ENCODE results near the gene MAP2K3. TPM values are rescaled to one million over a fixed set of nuclear protein-coding genes. Genes with fewer than 3 reads are reported as not detected.

Gene MAP2K3
- total and polyA plus RNA-seq, 2 of the 8 experiments (the other 6 are each of a cell fraction or from before 2014, with no cell fraction given), result 16.9 to 33.5 TPM

DNA sequence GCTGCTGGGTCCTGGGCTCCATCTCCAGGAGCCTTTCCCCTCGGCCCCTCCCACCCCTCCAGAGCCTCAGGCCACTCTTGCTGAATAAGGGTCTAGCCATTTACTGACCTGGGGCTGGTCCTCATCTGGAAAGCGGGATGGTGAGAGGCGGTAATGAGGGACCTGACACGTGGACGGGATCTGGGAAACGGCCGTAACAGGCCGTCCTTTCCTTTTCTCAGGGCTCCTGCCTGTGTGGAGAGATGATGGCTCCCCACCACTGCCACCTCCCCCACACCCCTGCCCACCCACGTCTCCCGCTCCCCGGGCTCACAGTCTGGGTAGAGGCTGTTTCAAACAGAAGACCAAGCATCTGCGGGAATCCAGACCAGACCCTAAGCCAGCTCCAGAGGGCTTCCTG, 71.1 kb downstream of the MAP2K3 start:
- no peak overlapping the region for H2BK12ac ChIP-seq (ENCODE audit: low read depth, low read length)
- no peak overlapping the region for H2AK5ac ChIP-seq (ENCODE audit: low read depth, low read length)
- no peaks in the 10 kb centered on the region; the same call in 1 of the 2 replicates for H3K79me1 ChIP-seq (ENCODE audit: low read depth, low read length)
- 82% methylated on average over 7 of the region's 12 CpGs; no CpG with 5 or more reads in 1 of the 2 experiments for WGBS, 2 experiments (ENCODE audit: extremely low coverage in 1 of 2, insufficient coverage in 1 of 2, insufficient read length in 1 of 2, insufficient replicate concordance in 2 of 2, low coverage in 1 of 2, low lambda C conversion rate in 2 of 2, missing lambda C conversion rate in 1 of 2)
- no peak overlapping the region for H4K5ac ChIP-seq (ENCODE audit: insufficient read length, low read depth, low read length)
- H3K36me3 ChIP-seq (ENCODE audit: control insufficient read depth in 2 of 4, insufficient read depth in 4 of 4, low read length in 3 of 4), result no peaks in the 10 kb centered on the region
- no peak overlapping the region for H2BK120ac ChIP-seq (replicated peaks; ENCODE audit: low read depth, low read length)
- ChIA-PET POLR2A (ENCODE audit: partially characterized antibody) (no interaction called here), CTCF (ENCODE audit: partially characterized antibody) (no interaction called here)
- H3K9me3 ChIP-seq (ENCODE audit: insufficient read depth in 2 of 2, low read depth in 1 of 2, low read length in 1 of 2), result no peaks in the 10 kb centered on the region
- no peak overlapping the region for H2BK5ac ChIP-seq (ENCODE audit: low read depth, low read length)
- H3K4me3 ChIP-seq (ENCODE audit: extremely low read depth in 1 of 4, insufficient read depth in 2 of 4, low read depth in 3 of 4, low read length in 4 of 4), result no peak overlapping the region
- H3K27me3 ChIP-seq (replicated peaks in 1 of 4; ENCODE audit: control insufficient read depth in 3 of 4, extremely low read depth in 1 of 4, insufficient read depth in 3 of 4, low read length in 3 of 4), result no peaks in the 10 kb centered on the region; a peak in 3 of 7 replicates
- H3K4ac ChIP-seq (replicated peaks; ENCODE audit: insufficient read length, low read depth, low read length), result no peak overlapping the region
- H3K9ac ChIP-seq (replicated peaks in 1 of 4; ENCODE audit: extremely low read depth in 1 of 4, low read depth in 3 of 4, low read length in 3 of 4), result no peak overlapping the region
- FAIRE-seq, result no peak
- no peak overlapping the region for H3K4me2 ChIP-seq (ENCODE audit: insufficient read depth in 1 of 2, low read depth in 2 of 2, low read length in 2 of 2)
- peaks cover 8% of the 10 kb centered on the region; the same call in 1 of the 2 replicates for H3K23me2 ChIP-seq (ENCODE audit: low read depth, low read length)
- H4K91ac ChIP-seq (replicated peaks; ENCODE audit: insufficient read length, low read length), result no peak overlapping the region
- no peak overlapping the region for H3K56ac ChIP-seq (replicated peaks; ENCODE audit: insufficient read length, low read depth, low read length)
- H4K8ac ChIP-seq (ENCODE audit: extremely low read depth, insufficient read depth, low read length), result no peak overlapping the region
- no peak overlapping the region for H2BK15ac ChIP-seq (ENCODE audit: low read length)
- H3K14ac ChIP-seq (ENCODE audit: insufficient read length), result no peak overlapping the region
- no peak overlapping the region for H3K18ac ChIP-seq (ENCODE audit: extremely low read depth, low read length)
- H3K27ac ChIP-seq (ENCODE audit: low read depth, low read length), result no peak overlapping the region
- H3K79me2 ChIP-seq (ENCODE audit: control insufficient read depth in 1 of 2, insufficient read depth in 2 of 2, low read length in 2 of 2), result no peaks in the 10 kb centered on the region
- no peak for DNase-seq (ENCODE audit: low read depth in 1 of 2, low spot score in 2 of 2)
- no peak overlapping the region for H3K23ac ChIP-seq (ENCODE audit: insufficient read length)
- H2BK20ac ChIP-seq (ENCODE audit: low read length), result no peak overlapping the region
- no peaks in the 10 kb centered on the region for H4K20me1 ChIP-seq (replicated peaks in 1 of 2; ENCODE audit: control insufficient read depth in 1 of 2, insufficient read depth in 2 of 2, low read length in 2 of 2)
- no peak overlapping the region for H2AFZ ChIP-seq (ENCODE audit: low read length)
- H3K4me1 ChIP-seq (replicated peaks in 1 of 4; ENCODE audit: control insufficient read depth in 3 of 4, insufficient read depth in 4 of 4, low read length in 3 of 4), result peaks cover 0 to 14% (median 6%) of the 10 kb centered on the region in 4 experiments; a peak in 6 of 7 replicates
- TF ChIP-seq RBBP5 (IDR thresholded peaks at IDR 0.05; ENCODE audit: borderline replicate concordance, low read depth, low read length) (no peak), EGR1 (IDR thresholded peaks at IDR 0.05; ENCODE audit: borderline replicate concordance, low read depth, low read length) (no peak)
